NCI-H2196 treated with DMSO at 0.1 percent for 48 hours (cell line): ENCODE measurements around the gene DLD.
"Not testable (repeated sequence)": the region's sequence is repeated elsewhere in the genome, so short reads cannot be mapped to it uniquely, and the experiment has no call there.

Experiments
- DNase-seq: peaks from one replicate; lab custom pipeline; 2025; ENCODE audit not compliant: unreplicated experiment; lab: John Stamatoyannopoulos, UW

Gene DLD

GRCh38 chr7:107943018-107943417 lies 52.0 kb downstream of the DLD start:
- no peak for DNase-seq

DNA sequence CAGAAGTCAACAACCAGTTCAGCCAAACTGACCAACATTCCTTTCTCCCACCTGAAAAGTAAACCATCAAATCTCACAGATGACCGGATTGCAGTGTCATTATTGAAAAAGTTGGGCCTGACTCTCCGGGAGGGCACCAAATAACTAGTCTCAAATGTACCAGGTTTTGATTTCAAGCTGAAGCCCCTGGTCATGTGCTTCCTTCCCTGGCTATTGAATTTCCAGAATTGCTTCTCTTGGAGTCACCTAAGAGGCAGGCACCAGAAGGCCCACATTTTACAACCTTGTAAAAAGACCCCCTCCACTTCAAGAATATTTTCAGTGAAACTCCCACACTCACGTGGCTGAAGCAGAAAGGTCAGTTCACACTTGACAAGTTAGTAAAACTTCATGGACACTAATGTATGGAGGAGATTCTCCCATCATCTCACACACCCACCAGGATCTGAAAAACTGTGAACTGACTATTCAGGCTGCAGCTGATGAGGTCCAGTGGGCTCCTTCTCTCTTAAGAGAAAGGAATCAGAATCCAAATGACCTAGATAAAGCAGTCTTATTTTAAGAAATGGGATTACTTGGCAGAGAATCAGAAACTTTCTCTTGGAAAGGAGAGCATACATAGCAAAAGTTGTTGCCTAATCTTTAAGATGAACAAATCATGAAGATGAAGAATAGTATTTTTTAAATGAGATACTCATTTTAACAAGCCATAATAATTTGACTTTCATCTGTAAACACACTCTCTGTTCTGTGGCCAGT lies 53.6 kb downstream of the DLD start:
- no peak for DNase-seq

DNA sequence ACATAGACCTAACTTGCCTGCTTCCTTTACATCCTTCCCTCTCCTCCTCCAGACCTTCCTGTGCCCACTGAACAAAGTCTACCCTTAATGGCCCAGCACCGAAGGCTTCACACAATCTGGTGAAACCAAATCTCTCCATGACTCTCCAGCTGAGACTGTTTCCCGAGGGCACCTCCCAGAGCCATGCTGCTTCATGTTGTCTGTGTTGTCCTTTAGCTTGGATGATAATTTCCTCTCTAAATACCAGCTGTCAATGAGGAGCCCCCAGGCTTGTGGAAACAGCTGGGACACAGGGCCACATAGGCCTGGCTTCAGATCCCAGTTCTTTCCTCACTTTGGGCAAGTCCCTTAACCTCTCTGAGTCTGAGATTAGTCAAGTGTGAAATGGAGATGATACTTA lies 54.3 kb downstream of the DLD start:
- DNase-seq = no peak

DNA sequence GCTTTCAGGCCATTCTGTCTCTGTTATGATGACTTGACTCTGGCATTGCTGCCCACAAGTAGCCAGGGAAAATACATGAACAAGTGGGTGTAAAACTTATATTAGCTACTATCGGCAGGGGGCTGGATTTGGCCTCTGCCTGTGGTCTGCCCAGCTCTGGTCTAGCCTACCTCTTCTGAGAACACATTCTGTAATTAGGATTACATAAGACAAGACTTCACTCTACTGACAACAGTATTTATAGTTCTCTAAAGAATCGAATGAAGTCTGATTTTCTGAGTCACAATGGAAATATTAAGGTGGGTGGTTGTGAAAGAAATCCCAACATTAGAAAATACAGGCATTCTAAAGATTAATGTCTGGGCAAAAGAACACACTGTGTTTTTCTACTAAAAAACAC lies 55.5 kb downstream of the DLD start:
- DNase-seq = no peak

DNA sequence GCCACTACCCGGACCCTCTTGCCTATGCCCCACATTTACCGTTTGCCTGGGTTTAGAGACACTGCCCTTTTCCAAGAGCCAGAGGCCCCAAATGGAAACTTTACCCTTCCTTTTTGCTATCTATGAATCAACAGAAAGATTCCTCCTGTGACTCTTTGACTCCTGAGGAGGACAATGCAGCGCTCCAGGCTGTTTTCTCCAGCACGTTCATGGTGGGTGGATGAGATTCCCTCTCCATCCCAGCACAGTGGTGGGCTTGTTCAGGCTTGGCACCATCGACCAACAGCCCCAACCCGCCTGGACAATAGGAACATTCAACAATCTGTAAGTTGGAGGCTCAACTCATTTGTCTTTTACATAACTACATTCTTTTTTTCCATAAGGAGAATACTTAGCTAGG lies 55.9 kb downstream of the DLD start:
- no peak for DNase-seq

DNA sequence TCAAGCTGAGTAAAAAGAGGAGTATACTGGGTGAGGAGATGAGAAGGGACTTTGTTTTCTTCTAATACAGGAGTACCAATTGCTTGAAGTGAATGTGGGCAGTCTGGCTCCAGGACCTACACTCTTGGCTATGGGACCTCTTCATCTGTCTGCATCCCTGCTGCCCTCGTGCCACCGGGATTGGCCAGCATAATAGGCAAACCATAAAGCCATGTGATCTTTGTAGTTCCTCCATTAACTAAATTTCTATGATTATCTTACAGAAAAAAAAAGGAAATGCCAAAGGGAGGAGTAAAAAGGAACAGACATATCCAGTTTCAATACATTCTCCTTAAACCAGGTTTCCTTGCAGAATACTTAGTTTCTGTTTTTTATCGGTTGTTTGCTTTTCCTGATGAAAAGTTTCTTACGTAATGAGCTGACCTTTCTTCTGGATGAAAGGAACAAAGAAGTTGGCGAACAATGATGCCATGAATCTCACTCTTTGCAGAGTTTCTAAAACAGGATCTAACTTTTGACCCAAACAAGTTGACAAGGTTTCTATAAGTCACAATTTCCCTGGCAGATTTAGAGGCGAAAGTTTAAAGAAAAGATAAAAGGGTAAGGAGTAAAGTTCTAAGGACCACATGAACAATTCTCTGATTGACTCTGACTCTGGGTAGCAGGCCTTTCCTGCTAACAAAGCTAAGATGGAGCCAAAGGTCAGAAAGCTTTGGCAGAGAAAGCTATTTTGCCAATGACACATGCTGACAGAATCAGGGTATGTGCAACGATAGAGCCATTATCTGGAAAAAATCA lies 57.9 kb downstream of the DLD start:
- DNase-seq = no peak

DNA sequence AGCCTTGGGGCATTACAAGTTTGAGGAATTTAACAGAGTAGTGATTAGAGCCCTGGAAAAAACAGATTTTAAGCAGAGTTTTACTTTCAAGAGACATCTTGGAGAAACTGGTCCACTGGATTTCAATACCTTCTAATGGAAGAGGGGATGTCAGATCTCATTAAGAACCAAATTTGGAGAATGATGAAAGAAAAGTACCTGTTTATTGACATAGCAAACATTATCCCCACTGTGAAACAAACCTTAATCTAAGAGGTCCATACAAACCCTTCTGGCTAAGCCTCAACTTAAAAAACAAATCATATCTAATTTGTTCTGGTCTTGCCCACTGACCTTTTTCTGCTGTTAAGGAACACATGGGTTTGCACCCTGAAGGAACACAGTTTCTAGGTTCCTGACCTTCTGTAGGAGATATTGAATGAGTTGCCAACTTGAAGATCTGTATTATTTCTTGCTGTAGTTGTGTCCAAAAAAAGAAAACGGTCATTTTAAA lies 58.5 kb downstream of the DLD start:
- DNase-seq = no peak

DNA sequence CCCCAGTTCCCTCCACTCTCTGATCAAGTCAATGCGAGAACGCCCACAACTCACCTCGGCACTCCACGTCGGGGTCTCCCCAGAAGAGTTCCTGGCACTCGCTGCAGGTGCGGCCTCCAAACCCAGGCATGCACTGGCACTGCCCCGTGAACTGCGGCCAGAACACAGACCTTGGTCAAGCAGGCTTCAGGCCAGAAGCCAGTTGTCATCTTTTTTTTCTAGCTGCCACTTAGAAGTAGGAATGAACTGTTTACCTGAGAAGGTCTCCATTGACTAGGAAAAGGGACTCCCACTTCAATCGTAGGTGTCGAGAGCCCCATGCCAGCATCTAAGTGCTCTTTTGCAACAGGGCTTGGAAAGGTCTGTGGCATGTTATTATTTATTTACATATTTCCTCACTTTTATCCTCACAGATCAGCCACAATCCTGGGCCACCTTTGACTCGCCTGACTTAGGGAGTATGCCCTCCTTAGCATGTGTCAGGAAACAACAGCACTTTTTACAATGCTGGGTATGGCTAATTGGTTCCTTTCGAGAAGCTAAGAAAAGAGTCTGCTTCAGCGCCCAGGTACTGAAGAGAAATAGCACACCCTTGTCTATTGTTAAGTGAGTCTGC lies 60.3 kb downstream of the DLD start:
- DNase-seq = no peak

GRCh38 chr7:107951896-107952295 lies 60.9 kb downstream of the DLD start:
- DNase-seq = no peak

GRCh38 chr7:107953265-107953923 lies 62.4 kb downstream of the DLD start:
- no peak for DNase-seq

DNA sequence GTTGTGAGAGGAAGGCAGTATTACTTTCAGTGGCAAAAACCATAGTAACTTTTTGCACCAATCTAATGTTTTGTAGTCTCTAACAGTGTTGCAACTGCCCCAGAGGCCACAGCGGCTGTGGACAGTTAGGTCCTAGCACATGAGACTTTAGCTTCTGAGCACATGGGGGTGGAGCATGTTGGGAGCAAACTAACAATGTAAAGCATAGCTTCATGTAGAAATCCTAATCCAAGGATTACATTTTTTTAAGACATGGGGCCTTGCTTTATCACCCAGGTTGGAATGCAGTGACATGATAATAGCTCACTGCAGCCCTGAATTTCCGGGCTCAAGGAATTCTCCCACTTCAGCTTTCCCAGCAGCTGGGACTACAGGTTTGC lies 62.9 kb downstream of the DLD start:
- no peak for DNase-seq

- DNase-seq = no peak
Measured at GRCh38 chr7:107955394-107955793, 64.4 kb downstream of the DLD start.

DNA sequence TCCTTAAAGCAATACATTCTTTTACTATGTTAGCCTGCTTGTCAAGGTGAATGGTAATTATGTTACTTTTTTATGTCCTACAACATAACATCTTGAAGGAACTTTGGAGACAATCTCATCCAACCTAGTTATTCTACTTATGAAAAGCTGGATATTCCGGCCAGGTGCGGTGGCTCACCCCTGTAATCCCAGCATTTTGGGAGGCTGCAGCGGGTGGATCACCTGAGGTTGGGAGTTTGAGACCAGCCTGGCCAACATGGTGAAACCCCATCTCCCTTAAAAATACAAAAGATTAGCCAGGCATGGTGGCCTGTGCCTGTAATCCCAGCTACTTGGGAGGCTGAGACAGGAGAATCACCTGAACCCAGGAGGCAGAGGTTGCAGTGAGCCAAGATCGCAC lies 66.0 kb downstream of the DLD start:
- DNase-seq = not testable (repeated sequence)

DNA sequence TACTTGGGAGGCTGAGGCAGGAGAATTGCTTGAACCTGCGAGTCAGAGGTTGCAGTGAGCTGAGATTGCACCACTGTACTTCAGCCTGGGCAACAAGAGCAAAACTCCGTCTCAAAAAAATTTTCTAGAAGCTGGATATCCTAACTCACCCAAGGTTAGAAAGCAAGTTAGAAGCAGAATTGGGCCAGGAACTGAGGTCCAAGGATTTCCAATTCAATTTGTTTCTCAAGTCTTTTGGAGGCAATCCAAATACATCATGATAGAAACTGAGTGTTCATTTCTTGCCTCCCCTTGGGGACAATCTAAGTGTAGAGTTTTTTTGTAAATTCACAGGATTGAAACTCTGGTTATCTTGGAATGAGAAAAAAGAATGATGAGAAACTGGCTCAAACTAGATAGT lies 66.5 kb downstream of the DLD start:
- no peak for DNase-seq

- no peak for DNase-seq
Measured at GRCh38 chr7:107958764-107959526, 68.0 kb downstream of the DLD start.

GRCh38 chr7:107959527-107959898 lies 68.5 kb downstream of the DLD start:
- DNase-seq = no peak

DNA sequence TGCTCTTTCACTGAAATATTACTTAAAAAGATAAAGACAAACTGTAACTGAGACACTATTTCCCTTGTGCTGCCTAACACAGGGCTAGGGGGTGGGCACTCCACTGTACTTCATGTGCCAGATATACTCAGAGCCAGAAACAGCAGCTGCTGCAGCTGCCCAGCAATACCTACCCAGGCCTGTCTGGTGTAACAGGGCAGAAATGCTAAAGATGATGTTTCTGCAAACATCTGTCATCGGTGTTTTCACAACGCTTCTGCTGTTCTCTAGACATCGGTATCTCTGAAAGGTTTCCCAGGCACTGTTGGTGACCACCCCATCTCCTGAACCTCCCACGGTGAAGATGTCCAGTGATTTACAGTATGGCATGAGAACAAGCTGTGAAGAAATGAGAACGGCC lies 69.3 kb downstream of the DLD start:
- peak; percentile 42 for DNase-seq

DNA sequence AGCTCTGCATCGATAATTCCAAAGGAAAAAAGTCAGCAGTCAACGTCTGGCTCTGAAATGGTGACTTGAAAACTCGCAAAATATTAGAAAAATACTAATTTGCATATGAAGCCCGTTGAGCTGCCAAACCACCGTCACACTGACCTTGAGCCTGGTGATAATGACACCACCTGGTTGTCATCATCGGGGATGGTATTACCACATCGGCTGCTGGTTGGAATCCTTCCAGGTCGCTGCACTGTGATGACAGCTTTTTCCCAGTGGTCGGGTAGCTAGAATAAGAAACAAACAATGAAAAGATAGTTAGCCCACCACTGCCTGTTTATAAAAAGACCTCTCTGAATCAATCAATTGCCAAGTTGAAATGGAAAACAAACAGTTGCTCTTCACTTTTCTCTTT lies 70.4 kb downstream of the DLD start:
- no peak for DNase-seq

DNA sequence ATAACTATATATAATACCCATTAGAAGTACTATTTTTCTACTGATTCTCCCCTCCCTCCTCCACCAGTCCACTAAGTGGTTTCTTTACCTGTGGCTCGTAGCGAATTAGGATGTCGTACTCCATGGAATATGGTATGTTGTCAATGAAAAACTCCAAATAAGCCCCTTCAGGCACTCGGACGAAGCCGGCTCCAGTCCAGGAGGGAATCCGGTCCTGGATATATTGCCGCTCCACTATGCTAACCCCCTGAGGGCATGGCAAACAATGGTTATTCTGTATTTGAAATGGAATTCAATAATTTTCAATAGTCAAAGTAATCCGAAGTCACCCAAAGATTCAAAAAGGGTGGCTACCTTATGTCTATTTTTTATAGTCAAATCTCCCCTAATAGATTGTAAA lies 71.8 kb downstream of the DLD start:
- no peak for DNase-seq

- no peak for DNase-seq
Measured at GRCh38 chr7:107964510-107964909, 73.5 kb downstream of the DLD start.

DNA sequence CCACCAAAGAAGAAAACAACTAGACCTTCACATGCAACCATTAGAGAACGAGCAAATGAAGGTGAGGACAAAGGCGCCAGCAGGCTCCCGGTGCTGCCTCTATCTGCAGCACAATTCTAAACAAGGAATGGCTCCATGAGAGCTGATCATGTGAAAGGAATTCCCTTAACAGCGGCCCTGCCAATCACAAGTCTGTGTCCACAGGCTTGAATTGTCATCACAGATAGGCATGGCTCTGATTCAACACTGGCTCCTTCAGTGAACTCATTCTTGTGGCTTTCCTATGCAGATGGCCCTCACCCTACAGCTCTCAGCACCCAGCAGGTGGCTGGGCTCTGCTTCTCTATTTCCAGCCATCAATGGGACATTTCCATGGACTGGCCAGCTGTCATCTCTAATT lies 75.7 kb downstream of the DLD start:
- DNase-seq = peak; percentile 37
